HG03039 (cell line): Measurements from ENCODE around the gene ZNF641.

ENCODE experiments used
- ATAC-seq: cut with Tn5 transposase; IDR thresholded peaks from one replicate; pipeline ENCODE4 v1.9.1; 2021; ENCODE audit warnings: mild to moderate bottlenecking, moderate library complexity; ENCODE audit not compliant: unreplicated experiment

The ZNF641 gene

GRCh38 chr12:48350249-48351021, at the start of gene ZNF641:
TSS of gene ZNF641 (minus strand) at chr12:48350919. CDS start at chr12:48348090, 2,829 bp downstream.
- peak; percentile 89 for ATAC-seq

DNA sequence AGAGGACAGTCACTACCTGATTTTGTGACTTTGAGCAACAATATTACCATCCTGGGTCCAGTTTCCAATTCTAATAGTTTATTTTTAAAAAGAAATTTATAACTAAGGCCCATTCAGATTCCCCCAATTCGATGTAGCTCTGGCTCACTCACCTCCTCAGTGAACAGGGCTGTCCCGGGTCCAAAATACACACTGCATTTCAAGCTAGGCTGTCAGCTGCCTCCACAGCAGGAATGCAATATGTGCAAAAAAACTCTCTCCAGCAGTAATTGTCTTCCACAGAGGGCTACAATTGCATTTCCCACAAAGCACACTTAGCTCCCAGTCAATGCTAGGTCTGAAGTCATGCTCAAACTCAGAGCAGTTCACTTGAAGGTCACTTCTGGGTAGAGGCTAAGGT, 39.3 kb upstream of the ZNF641 start:
- no peak for ATAC-seq

DNA sequence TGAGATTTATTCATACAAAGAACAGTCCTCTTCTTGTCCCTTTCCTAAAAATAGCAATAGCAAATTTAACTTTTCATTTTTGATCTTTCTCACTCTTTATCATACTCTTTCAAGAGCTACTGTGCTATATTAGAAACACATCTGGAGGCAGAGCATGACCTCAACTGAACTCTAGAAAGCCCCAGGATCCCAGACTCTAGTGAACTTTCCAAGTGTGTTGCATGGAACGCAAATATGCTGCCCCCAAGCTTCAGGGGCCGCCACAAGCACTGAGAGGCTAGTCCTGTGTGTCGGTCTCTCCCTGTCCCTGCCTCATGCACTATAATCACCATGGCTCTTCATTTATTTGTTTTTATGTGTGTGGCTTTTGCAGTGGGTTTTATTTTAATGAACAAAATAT, 38.7 kb upstream of the ZNF641 start:
- no peak for ATAC-seq

- ATAC-seq = no peak
Measured at GRCh38 chr12:48388938-48389337, 38.2 kb upstream of the ZNF641 start.

GRCh38 chr12:48388460-48388859, 37.7 kb upstream of the ZNF641 start:
- ATAC-seq = no peak

- no peak for ATAC-seq
Measured at GRCh38 chr12:48380596-48380995, 29.9 kb upstream of the ZNF641 start.

- ATAC-seq = no peak
Measured at GRCh38 chr12:48379794-48380193, 29.1 kb upstream of the ZNF641 start.

DNA sequence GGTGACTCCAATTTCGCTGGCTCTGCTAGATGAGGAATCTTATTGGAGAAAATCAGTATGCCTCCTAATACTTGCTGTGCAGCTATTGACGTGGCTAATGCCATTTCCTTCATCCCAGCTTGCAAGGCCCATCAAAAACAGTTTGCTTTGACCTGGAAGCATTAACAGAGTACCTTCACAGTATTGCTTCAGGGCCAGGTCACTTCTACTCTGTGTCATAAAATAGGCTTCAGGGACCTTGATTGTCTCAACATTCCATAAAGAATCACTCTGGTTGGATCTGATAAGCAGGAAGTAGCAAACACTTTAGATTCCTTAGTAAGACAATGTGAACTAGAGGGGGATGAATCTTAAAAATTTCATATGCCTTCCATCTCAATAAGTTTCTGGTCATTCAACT, 26.9 kb upstream of the ZNF641 start:
- no peak for ATAC-seq

DNA sequence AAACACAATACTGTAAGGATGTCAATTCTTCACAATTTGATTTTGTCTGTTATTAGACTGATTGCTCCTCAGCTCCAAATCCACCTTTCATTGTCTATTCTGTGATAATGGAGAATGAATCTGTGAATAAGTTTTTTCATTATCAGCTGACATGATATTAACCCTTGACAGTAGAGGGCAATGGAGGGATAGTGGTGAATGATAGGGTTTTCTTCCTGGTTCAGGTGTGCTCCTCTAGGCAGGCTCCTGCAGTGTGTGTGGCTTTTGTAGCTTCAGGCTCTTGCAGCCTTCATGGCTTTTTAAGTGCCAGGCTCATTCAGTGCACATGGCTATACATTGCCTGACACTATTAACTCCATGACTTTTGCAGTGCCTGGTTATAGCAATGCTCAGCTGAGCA, 23.4 kb upstream of the ZNF641 start:
- no peak for ATAC-seq

DNA sequence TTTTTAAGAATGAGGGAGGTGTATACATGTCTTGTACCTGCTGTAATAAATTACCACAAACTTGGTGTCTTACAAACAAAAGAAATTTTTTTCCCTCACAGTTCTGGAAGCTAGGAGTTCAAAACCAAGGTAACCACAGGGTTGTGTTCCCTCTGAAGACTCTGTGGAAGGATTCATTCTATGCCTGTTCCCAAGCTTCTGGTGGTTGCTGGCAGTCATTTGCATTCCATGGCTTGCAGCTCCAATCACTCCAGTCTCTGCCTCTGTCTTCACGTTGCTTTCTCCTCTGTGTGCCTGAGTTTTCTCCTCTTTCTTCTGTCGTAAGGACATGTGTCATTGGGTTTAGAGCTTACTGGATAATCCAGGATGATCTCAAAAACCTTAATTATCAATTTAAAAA, 15.4 kb upstream of the ZNF641 start:
- ATAC-seq = no peak

DNA sequence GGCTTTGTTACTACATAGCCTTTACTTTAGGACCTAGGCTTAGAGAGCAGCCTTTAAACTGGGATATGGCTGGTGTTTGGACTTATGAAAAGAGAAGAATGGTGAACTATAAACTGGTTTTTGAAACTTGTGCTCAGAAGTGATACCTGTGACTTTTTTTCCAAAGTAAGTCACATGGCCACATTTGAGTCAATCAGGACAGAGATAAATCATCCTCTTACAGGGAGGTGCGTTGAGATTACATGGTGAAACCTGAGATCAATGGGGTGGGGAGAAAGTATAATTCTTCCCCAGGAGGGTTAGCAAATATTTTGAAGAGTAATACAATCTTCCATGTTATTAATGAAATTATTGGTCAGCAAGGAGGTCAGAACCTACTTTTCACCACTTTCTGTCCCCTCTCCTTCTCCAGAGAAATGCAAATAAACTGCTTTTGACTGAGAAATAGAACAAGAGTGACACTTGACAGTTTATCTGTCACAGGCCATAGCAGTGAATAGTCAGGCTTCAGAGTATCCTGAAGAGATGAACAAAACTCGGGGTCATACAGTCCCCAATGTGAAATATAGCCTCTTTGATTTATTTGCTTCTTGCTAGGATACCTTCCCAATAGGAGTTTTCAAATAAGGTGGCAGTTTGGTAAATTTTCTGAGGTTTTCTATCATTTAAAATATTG, 11.1 kb upstream of the ZNF641 start:
- ATAC-seq = no peak

DNA sequence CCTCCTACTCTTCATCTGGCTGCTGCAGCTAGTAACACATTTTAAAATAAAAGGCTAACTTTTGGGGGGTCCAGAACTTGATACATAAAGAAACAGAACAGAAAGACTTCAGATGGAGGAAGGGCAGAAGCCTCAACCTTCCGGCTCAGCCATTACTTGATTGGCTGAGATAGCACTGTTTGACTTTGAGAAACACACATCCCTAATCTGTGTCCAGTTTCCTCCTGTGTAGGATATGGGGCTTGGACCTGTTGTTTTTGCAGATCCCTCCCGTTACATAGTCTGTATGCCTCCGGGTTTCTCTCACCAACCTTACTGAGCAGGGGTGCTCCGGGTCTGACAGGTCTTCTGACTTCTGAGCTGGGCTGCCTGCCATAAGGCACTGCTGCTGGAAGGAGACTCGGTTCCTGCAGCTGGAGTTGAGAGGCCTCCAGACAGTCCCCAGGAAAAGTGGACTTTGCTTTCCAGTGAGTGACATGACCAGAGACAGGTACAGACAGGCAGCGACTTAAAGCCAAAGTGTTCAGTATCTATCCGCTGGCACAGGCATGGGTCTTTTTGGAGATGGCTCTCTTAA, 8.3 kb upstream of the ZNF641 start:
- no peak for ATAC-seq

DNA sequence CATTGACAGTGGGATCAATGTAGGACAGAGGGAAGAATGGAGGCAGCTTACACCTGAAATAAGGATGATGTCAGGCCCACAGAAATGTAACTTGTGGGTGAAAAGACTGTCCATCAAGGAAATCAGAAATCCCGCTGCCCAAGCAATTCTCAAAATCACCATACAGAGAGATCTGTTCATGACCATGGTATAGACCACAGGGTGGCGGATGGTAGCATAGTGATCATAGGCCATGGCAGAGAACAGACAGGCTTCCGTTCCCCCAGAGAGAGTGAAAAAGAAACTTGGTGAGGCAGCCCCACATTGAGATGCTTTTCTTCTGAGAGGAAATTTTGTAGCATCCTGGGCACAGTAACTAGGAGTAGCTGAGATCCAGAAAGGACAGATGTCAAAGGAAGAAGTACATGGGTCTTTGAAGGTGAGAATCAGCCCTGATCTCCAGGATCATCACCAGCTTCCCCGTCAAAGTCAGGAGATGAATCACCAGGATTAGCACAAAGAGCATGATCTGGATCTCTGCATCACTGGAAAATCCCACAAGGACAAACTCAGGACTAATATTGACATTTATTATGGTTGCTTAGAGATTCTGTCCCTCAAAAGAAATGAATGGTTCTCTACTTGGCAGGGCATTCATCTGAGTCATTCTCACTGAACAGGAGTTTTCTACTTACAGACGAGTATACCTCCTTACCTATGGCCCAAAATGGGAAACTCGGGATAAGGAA, 5.5 kb upstream of the ZNF641 start:
- ATAC-seq = no peak

GRCh38 chr12:48352157-48352760, 1.5 kb upstream of the ZNF641 start:
- no peak for ATAC-seq

DNA sequence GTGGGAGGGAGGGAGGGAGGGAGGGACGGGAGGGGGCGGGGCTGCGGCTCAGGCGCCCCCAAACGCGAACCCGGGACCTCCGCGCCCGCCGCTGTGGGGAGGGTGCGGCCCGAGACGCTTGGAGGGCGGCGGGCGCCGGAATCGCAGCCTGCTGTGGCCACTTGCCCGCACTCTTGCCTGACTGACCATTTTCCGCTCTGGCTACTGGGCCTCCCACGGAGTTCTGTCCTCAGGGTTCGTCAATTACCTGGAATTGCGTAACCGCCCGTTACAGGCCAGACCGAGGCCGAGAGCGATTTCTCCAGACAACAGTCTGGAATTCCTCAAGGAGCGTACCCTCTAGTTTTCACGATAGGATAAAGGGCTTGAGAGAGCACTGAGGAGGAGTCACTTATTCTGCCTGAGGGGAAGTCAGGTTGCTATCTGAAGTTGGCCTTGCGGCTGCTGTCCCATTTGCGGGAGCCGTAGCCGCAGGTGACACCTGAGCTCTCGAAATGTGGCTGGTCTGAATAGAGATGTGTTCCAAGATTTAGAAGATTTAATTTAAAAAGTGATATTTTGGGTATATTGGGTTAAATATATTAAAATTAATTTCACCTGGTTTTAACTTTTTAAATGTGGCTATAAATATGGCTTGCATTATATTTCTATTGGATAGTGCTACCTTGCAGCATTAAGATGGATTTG, 446 bp upstream of the ZNF641 start:
- ATAC-seq = no peak

GRCh38 chr12:48349471-48349870, 1.2 kb downstream of the ZNF641 start:
- no peak for ATAC-seq

GRCh38 chr12:48342980-48343379, 7.7 kb downstream of the ZNF641 start:
- no peak for ATAC-seq

- no peak for ATAC-seq
Measured at GRCh38 chr12:48340943-48341342, 9.8 kb downstream of the ZNF641 start.

DNA sequence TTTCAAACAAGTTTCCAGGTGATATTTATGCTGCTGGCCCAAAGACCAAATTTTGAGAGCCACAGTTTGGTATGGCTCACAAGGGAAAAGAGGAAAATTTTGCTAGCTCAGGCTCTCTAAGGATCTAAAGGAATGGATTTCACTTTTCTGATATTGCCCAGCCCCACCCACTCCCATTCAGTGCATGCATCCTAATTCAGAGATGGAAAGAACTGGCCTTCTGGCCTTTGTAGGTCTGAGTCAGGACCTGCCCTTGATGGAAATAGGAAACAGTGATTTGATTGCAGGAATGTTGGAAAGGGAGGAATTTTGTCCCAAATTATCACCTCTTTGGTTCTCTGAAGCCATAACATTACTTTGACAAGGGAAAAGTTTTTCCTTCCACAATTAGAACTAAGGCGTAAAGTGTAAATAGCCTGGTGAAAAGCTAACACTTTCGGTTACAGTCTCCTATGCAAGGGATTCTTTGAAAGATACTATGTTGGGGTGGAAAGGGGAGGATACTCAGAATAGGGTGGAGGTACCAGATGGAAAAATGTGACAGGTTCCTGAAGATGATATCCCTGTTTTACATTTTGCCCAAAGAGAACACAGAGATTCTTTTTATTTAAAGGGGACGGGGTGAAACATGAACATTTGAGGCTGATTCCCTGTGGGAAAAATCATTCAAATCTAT, 11.1 kb downstream of the ZNF641 start:
- ATAC-seq = no peak

- ATAC-seq = no peak
Measured at GRCh38 chr12:48336564-48336963, 14.2 kb downstream of the ZNF641 start.
